H1 (cell line): ENCODE measurements around the gene EPRS1. TPM values are rescaled to one million over a fixed set of nuclear protein-coding genes. Genes with fewer than 3 reads are reported as not detected.
"Not testable (repeated sequence)": the region's sequence is repeated elsewhere in the genome, so short reads cannot be mapped to it uniquely, and the experiment has no call there.

Source experiments
- CTCF ChIA-PET: fragments of 300-600 bp; sonication (Branson Sonifier 250); formaldehyde crosslinking; loops from one replicate; lab custom pipeline; 2021; ENCODE audit not compliant: partially characterized antibody; lab: Charles Lee
- POLR2A ChIA-PET: fragments of 300-600 bp; sonication (Branson Sonifier 250); formaldehyde crosslinking; loops from one replicate; lab custom pipeline; 2021; ENCODE audit warnings: inconsistent platforms; ENCODE audit not compliant: partially characterized antibody; lab: Charles Lee
- DNase-seq, 2 experiments: peaks; one replicate each; pipeline versions ENCODE4 v3.0.0 to v3.0.0-alpha.2; 2010 to 2022; ENCODE audit warnings: low spot score in 2 of 2, low read depth in 1 of 2, mixed read lengths in 1 of 2
- FAIRE-seq: peaks from 2 replicates; lab custom pipeline; 2011; peaks lifted over from hg19 to GRCh38; lab: Jason Lieb, UNC
- H2AFZ ChIP-seq: 2 replicates; pipeline ENCODE4 v1.8.1; 2012; ENCODE audit warnings: low read length, inconsistent platforms
- H2AK5ac ChIP-seq: 2 replicates; pipeline ENCODE4 v1.6.1; 2013; ENCODE audit warnings: low read depth, low read length
- H2BK120ac ChIP-seq: replicated peaks from 2 replicates; pipeline ENCODE3; 2013; ENCODE audit warnings: low read depth, low read length, inconsistent platforms
- H2BK12ac ChIP-seq: 2 replicates; pipeline ENCODE4 v1.6.1; 2013; ENCODE audit warnings: low read depth, low read length
- H2BK15ac ChIP-seq: 2 replicates; pipeline ENCODE4 v1.6.1; 2013; ENCODE audit warnings: low read length
- H2BK20ac ChIP-seq: 2 replicates; pipeline ENCODE4 v1.6.1; 2013; ENCODE audit warnings: low read length
- H2BK5ac ChIP-seq: 2 replicates; pipeline ENCODE4 v1.6.1; 2013; ENCODE audit warnings: low read depth, low read length
- H3K14ac ChIP-seq: 2 replicates; pipeline ENCODE4 v1.6.1; 2013; ENCODE audit warnings: inconsistent platforms; ENCODE audit not compliant: insufficient read length
- H3K18ac ChIP-seq: 2 replicates; pipeline ENCODE4 v1.6.1; 2013; ENCODE audit warnings: low read length; ENCODE audit errors: extremely low read depth
- H3K23ac ChIP-seq: 2 replicates; pipeline ENCODE4 v1.6.1; 2013; ENCODE audit warnings: inconsistent platforms; ENCODE audit not compliant: insufficient read length
- H3K23me2 ChIP-seq: 2 replicates; pipeline ENCODE4 v1.6.1; 2013; ENCODE audit warnings: low read depth, low read length
- H3K27ac ChIP-seq: 2 replicates; pipeline ENCODE4 v1.6.1; 2011; ENCODE audit warnings: low read depth, low read length, inconsistent platforms
- H3K27me3 ChIP-seq, 4 experiments: replicated peaks in 1 of 4; 1 replicate in 1 of 4; 2 replicates in 3 of 4; pipeline versions ENCODE4 v1.6.1 to v1.8.1; 2011 to 2013; ENCODE audit warnings: low read length in 3 of 4, mild to moderate bottlenecking in 3 of 4, inconsistent platforms in 2 of 4, mixed read lengths in 2 of 4, moderate library complexity in 1 of 4; ENCODE audit not compliant: control insufficient read depth in 3 of 4, insufficient read depth in 3 of 4; ENCODE audit errors: extremely low read depth in 1 of 4
- H3K36me3 ChIP-seq, 4 experiments: 2 replicates each; pipeline versions ENCODE4 v1.6.1 to v1.8.1; 2011 to 2013; ENCODE audit warnings: mild to moderate bottlenecking in 4 of 4, low read length in 3 of 4, moderate library complexity in 2 of 4, control low read depth in 1 of 4, inconsistent platforms in 1 of 4; ENCODE audit not compliant: insufficient read depth in 4 of 4, control insufficient read depth in 2 of 4
- H3K4ac ChIP-seq: replicated peaks from 2 replicates; pipeline ENCODE3; 2013; ENCODE audit warnings: low read length, low read depth, mixed read lengths, inconsistent platforms; ENCODE audit not compliant: insufficient read length
- H3K4me1 ChIP-seq, 4 experiments: replicated peaks in 1 of 4; 1 replicate in 1 of 4; 2 replicates in 3 of 4; pipeline versions ENCODE4 v1.6.1 to v1.8.1; 2011 to 2013; ENCODE audit warnings: low read length in 3 of 4, inconsistent platforms in 2 of 4, mixed read lengths in 1 of 4; ENCODE audit not compliant: insufficient read depth in 4 of 4, control insufficient read depth in 3 of 4
- H3K4me2 ChIP-seq, 2 experiments: 2 replicates each; pipeline versions ENCODE4 v1.6.1 to v1.8.1; 2011 to 2013; ENCODE audit warnings: low read depth in 2 of 2, low read length in 2 of 2, control low read depth in 1 of 2, inconsistent platforms in 1 of 2, mild to moderate bottlenecking in 1 of 2; ENCODE audit not compliant: insufficient read depth in 1 of 2
- H3K4me3 ChIP-seq, 4 experiments: fragments of 200-600, 300-600 bp in 1 of 4; sonication (generic), shearing (Covaris generic), sonication (Bioruptor Twin) in 1 of 4; 2 replicates each; pipeline versions ENCODE4 v1.5.1 to v1.8.1; 2011 to 2016; ENCODE audit warnings: low read length in 4 of 4, low read depth in 3 of 4, control low read depth in 2 of 4, inconsistent platforms in 2 of 4, mild to moderate bottlenecking in 2 of 4, mixed read lengths in 1 of 4, moderate library complexity in 1 of 4; ENCODE audit not compliant: insufficient read depth in 2 of 4; ENCODE audit errors: extremely low read depth in 1 of 4
- H3K56ac ChIP-seq: replicated peaks from 2 replicates; pipeline ENCODE3; 2013; ENCODE audit warnings: low read depth, mild to moderate bottlenecking, mixed read lengths, low read length, inconsistent platforms; ENCODE audit not compliant: insufficient read length
- H3K79me1 ChIP-seq: 2 replicates; pipeline ENCODE4 v1.6.1; 2013; ENCODE audit warnings: low read depth, low read length, control low read depth
- H3K79me2 ChIP-seq, 2 experiments: 2 replicates each; pipeline versions ENCODE4 v1.6.1 to v1.8.1; 2012 to 2013; ENCODE audit warnings: low read length in 2 of 2, mild to moderate bottlenecking in 2 of 2, inconsistent platforms in 1 of 2; ENCODE audit not compliant: insufficient read depth in 2 of 2, control insufficient read depth in 1 of 2
- H3K9ac ChIP-seq, 4 experiments: replicated peaks in 1 of 4; 1 replicate in 1 of 4; 2 replicates in 3 of 4; pipeline versions ENCODE4 v1.6.1 to v1.8.1; 2011 to 2013; ENCODE audit warnings: low read depth in 3 of 4, low read length in 3 of 4, control low read depth in 2 of 4, mild to moderate bottlenecking in 2 of 4, moderate library complexity in 2 of 4, inconsistent platforms in 1 of 4; ENCODE audit errors: extremely low read depth in 1 of 4
- H3K9me3 ChIP-seq, 2 experiments: 2 replicates each; pipeline versions ENCODE4 v1.6.1 to v1.8.1; 2012 to 2013; ENCODE audit warnings: mild to moderate bottlenecking in 2 of 2, moderate library complexity in 2 of 2, control low read depth in 1 of 2, inconsistent platforms in 1 of 2, low read depth in 1 of 2, low read length in 1 of 2, mixed read lengths in 1 of 2; ENCODE audit not compliant: insufficient read depth in 2 of 2
- H4K20me1 ChIP-seq, 2 experiments: replicated peaks in 1 of 2; 2 replicates each; pipeline versions ENCODE3 to v1.8.1; 2011 to 2013; ENCODE audit warnings: inconsistent platforms in 2 of 2, low read length in 2 of 2, mild to moderate bottlenecking in 1 of 2; ENCODE audit not compliant: insufficient read depth in 2 of 2, control insufficient read depth in 1 of 2
- H4K5ac ChIP-seq: 2 replicates; pipeline ENCODE4 v1.6.1; 2013; ENCODE audit warnings: low read length, low read depth, mixed read lengths, inconsistent platforms; ENCODE audit not compliant: insufficient read length
- H4K8ac ChIP-seq: 2 replicates; pipeline ENCODE4 v1.8.0; 2013; ENCODE audit warnings: mild to moderate bottlenecking, moderate library complexity, low read length, inconsistent platforms; ENCODE audit not compliant: insufficient read depth; ENCODE audit errors: extremely low read depth
- H4K91ac ChIP-seq: replicated peaks from 2 replicates; pipeline ENCODE3; 2013; ENCODE audit warnings: low read length, mixed read lengths, inconsistent platforms; ENCODE audit not compliant: insufficient read length
- CTCF ChIP-seq, 3 experiments: IDR thresholded peaks; 1 replicate in 2 of 3; 2 replicates in 1 of 3; pipeline versions ENCODE4 v1.5.1 to v1.6.1; 2011; ENCODE audit warnings: low read length in 3 of 3, mild to moderate bottlenecking in 3 of 3, inconsistent platforms in 2 of 3, low read depth in 1 of 3, moderate library complexity in 1 of 3; ENCODE audit not compliant: insufficient read depth in 1 of 3; ENCODE audit errors: control extremely low read depth in 1 of 3
- RAD21 ChIP-seq, 2 experiments: IDR thresholded peaks in 1 of 2; conservative IDR thresholded peaks in 1 of 2; 2 replicates each; pipeline ENCODE4 v1.6.1; 2011; ENCODE audit warnings: low read depth in 2 of 2, low read length in 2 of 2, improper control_type of control experiment in 1 of 2, inconsistent platforms in 1 of 2, mild to moderate bottlenecking in 1 of 2, moderate library complexity in 1 of 2
- WGBS, 2 experiments: shearing (Covaris generic) in 1 of 2; methylation state at CpG; one replicate each; pipeline versions ENCODE4 v1.1.6 to v1.1.7; 2013 to 2015; ENCODE audit warnings: low lambda C conversion rate in 2 of 2, mixed read lengths in 2 of 2, inconsistent platforms in 1 of 2, low coverage in 1 of 2, missing lambda C conversion rate in 1 of 2; ENCODE audit not compliant: insufficient replicate concordance in 2 of 2, insufficient coverage in 1 of 2, insufficient read length in 1 of 2; ENCODE audit errors: extremely low coverage in 1 of 2, missing lambda C conversion rate in 1 of 2; 5-methylcytosine and 5-hydroxymethylcytosine counted together
- polyA plus RNA-seq, 7 experiments: library from polyadenylated mRNA; depleted of rRNA in 3 of 7; stranded (reverse) in 5 of 7; unstranded in 2 of 7; fragments of >200 nt in 5 of 7; fragments of 200-250 nt in 2 of 7; gene quantifications; 1 replicate in 5 of 7; 2 replicates in 1 of 7; 4 replicates in 1 of 7; pipeline versions ENCODE4 v1.2.1 to v1.2.3, GENCODE V29; 2011 to 2013; ENCODE audit warnings: missing spikeins in 2 of 7, mixed read lengths in 2 of 7
- total RNA-seq: library from RNA; stranded (reverse); fragmentation: NEBNext Ultra II Directional; extraction: Animal tissue kit (Norgen Biotek cat#: 25700); gene quantifications from 2 replicates; pipeline ENCODE4 v1.2.1, GENCODE V29; 2021

Gene EPRS1
- total and polyA plus RNA-seq, 2 of the 8 experiments (the other 6 are each of a cell fraction or from before 2014, with no cell fraction given) = 38.4 to 171 TPM

GRCh38 chr1:220086261-220086686 lies 40.0 kb upstream of the EPRS1 start:
- H3K18ac ChIP-seq, H3K27ac ChIP-seq, H2BK15ac ChIP-seq, H2BK120ac ChIP-seq, H2AK5ac ChIP-seq, H4K91ac ChIP-seq, H3K27me3 ChIP-seq, H3K14ac ChIP-seq, H3K4me1 ChIP-seq, H2AFZ ChIP-seq, H3K23ac ChIP-seq, H3K79me1 ChIP-seq, H4K5ac ChIP-seq, H3K4ac ChIP-seq, H3K4me3 ChIP-seq, POLR2A ChIA-PET, H3K9me3 ChIP-seq, H3K9ac ChIP-seq, H4K20me1 ChIP-seq, H3K4me2 ChIP-seq, H3K79me2 ChIP-seq, H2BK20ac ChIP-seq, FAIRE-seq, H2BK12ac ChIP-seq, H2BK5ac ChIP-seq, H4K8ac ChIP-seq, H3K36me3 ChIP-seq, H3K23me2 ChIP-seq, H3K56ac ChIP-seq: not testable (repeated sequence)
- WGBS, 2 experiments = 76% methylated on average over 15 of the region's 15 CpGs; no CpG with 5 or more reads in 1 of the 2 experiments
- CTCF ChIA-PET = interaction anchor here (0.7 to 3.9 kb wide), 14 partner anchors 11 to 247 kb away, joined by 3 to 12 read pairs (median 5); no protein-coding TSS in a partner anchor
- peak; percentile 27 to 44; a peak in 3 of 4 replicates for TF ChIP-seq RAD21 (IDR thresholded peaks at IDR 0.05 in 1 of 2, conservative IDR thresholded peaks at IDR 0.05 in 1 of 2; ENCODE audit: low read depth in 2 of 2, low read length in 2 of 2)
- peak; percentile 46 to 66 (median 56) for TF ChIP-seq CTCF (IDR thresholded peaks at IDR 0.05; ENCODE audit: control extremely low read depth in 1 of 3, insufficient read depth in 1 of 3, low read depth in 1 of 3, low read length in 3 of 3)
- peak in 1 of 2 experiments; percentile 51 for DNase-seq
